ENCODE data around the gene MEP1A.

The MEP1A gene

DNA sequence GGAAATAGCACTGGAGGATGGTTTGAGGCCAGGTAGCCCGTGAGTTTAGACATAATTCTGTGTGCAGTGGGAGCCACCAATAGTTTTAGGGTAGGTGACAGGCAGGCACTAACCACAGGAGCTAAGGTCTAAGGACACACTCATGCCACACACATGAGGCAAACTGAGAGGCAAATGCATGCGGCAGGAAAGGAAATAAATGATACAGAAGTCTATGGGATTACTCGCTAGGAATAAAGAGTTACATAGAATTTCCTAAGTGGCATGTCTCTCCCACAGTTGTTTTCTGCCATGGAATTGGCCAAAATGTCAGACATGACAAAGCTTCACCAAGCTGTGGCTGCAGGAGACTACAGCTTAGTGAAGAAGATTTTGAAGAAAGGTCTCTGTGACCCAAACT lies 41.5 kb upstream of the MEP1A start:
- no peak for TF ChIP-seq EZH2phosphoT487 (conservative IDR thresholded peaks at IDR 0.05; ENCODE audit: low read length)
- TF ChIP-seq, protein P1, sequence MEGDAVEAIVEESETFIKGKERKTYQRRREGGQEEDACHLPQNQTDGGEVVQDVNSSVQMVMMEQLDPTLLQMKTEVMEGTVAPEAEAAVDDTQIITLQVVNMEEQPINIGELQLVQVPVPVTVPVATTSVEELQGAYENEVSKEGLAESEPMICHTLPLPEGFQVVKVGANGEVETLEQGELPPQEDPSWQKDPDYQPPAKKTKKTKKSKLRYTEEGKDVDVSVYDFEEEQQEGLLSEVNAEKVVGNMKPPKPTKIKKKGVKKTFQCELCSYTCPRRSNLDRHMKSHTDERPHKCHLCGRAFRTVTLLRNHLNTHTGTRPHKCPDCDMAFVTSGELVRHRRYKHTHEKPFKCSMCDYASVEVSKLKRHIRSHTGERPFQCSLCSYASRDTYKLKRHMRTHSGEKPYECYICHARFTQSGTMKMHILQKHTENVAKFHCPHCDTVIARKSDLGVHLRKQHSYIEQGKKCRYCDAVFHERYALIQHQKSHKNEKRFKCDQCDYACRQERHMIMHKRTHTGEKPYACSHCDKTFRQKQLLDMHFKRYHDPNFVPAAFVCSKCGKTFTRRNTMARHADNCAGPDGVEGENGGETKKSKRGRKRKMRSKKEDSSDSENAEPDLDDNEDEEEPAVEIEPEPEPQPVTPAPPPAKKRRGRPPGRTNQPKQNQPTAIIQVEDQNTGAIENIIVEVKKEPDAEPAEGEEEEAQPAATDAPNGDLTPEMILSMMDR (IDR thresholded peaks at IDR 0.05; ENCODE audit: insufficient read depth, low read length, poor library complexity, severe bottlenecking): no peak

GRCh38 chr6:46755865-46756264 lies 37.3 kb upstream of the MEP1A start:
- no peak overlapping the region for H3K9ac ChIP-seq (ENCODE audit: low read length)
- no peak overlapping the region for H3K27ac ChIP-seq (ENCODE audit: low read depth, low read length)
- H3F3A ChIP-seq (ENCODE audit: insufficient read depth): no peaks in the 10 kb centered on the region
- H3K9me2 ChIP-seq (replicated peaks; ENCODE audit: insufficient read depth, low read length): no peaks in the 10 kb centered on the region
- no peak overlapping the region for H3K4me3 ChIP-seq (ENCODE audit: insufficient read depth, low read length, poor library complexity, severe bottlenecking)
- no peak overlapping the region for H3K4me2 ChIP-seq (ENCODE audit: low read depth, low read length, poor library complexity, severe bottlenecking)
- no peaks in the 10 kb centered on the region for H4K20me1 ChIP-seq (ENCODE audit: low read depth, low read length)
- H3K27me3 ChIP-seq (ENCODE audit: low read length): no peaks in the 10 kb centered on the region
- no peak overlapping the region for H2AFZ ChIP-seq (ENCODE audit: low read depth, low read length, severe bottlenecking)
- no peaks in the 10 kb centered on the region for H3K9me3 ChIP-seq (ENCODE audit: insufficient read depth, low read length)
- H3K36me3 ChIP-seq (ENCODE audit: low read length): no peaks in the 10 kb centered on the region
- TF ChIP-seq EZH2phosphoT487 (conservative IDR thresholded peaks at IDR 0.05; ENCODE audit: low read length): no peak
- TF ChIP-seq, protein P1 (IDR thresholded peaks at IDR 0.05; ENCODE audit: insufficient read depth, low read length, poor library complexity, severe bottlenecking): no peak
- H3K79me2 ChIP-seq (ENCODE audit: insufficient read depth, low read length): no peaks in the 10 kb centered on the region

More for the DNA sequence above, 41.5 kb upstream of the MEP1A start:
- H3K27ac ChIP-seq (ENCODE audit: low read depth, low read length): no peak overlapping the region
- no peaks in the 10 kb centered on the region for H3F3A ChIP-seq (ENCODE audit: insufficient read depth)
- no peak overlapping the region for H3K4me2 ChIP-seq (ENCODE audit: low read depth, low read length, poor library complexity, severe bottlenecking)
- H3K9me3 ChIP-seq (ENCODE audit: insufficient read depth, low read length): no peaks in the 10 kb centered on the region
- no peak overlapping the region for H3K4me3 ChIP-seq (ENCODE audit: insufficient read depth, low read length, poor library complexity, severe bottlenecking)
- H3K9me2 ChIP-seq (replicated peaks; ENCODE audit: insufficient read depth, low read length): no peaks in the 10 kb centered on the region
- H3K79me2 ChIP-seq (ENCODE audit: insufficient read depth, low read length): no peaks in the 10 kb centered on the region
- H3K9ac ChIP-seq (ENCODE audit: low read length): no peak overlapping the region
- H3K27me3 ChIP-seq (ENCODE audit: low read length): no peaks in the 10 kb centered on the region
- no peaks in the 10 kb centered on the region for H4K20me1 ChIP-seq (ENCODE audit: low read depth, low read length)
- H2AFZ ChIP-seq (ENCODE audit: low read depth, low read length, severe bottlenecking): no peak overlapping the region
- H3K36me3 ChIP-seq (ENCODE audit: low read length): no peaks in the 10 kb centered on the region

DNA sequence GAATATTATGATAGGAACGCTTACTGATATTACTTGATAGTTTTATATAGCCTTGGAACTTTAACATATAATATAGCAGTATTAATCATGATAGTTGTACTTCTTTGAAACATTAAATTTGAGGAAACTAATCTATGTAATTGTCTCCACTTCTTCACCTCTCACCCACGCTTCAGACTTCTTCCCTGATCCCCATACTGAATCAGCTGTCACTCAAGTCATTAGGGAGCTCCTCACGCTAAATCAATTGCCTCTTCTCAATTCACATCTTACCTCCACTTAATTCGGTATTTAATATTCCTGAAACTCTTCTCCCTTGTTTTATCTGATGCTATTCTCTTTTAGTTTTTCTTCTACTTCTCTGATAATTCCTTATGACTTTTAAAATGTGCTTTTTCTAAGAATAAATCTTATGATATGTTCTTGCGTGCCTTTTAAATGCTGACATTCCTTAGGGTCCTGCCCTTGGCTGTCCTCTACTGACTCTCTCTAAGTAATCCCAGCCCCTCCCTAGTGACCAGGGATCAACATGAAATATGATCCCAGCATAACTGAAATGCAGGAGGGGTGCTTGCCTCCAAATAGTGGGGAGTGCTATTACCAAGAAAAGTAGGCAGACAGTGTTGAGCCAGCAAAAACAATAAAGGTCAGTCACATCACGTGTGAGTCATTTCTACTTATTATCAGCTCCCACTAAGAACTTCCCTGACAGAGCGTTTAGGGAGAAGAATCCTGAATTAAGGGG lies 36.5 kb upstream of the MEP1A start:
- no peaks in the 10 kb centered on the region for H4K20me1 ChIP-seq (ENCODE audit: low read depth, low read length)
- no peaks in the 10 kb centered on the region for H3K36me3 ChIP-seq (ENCODE audit: low read length)
- H3K9ac ChIP-seq (ENCODE audit: low read length): no peak overlapping the region
- no peaks in the 10 kb centered on the region for H3K79me2 ChIP-seq (ENCODE audit: insufficient read depth, low read length)
- H3K27ac ChIP-seq (ENCODE audit: low read depth, low read length): no peak overlapping the region
- no peak for TF ChIP-seq EZH2phosphoT487 (conservative IDR thresholded peaks at IDR 0.05; ENCODE audit: low read length)
- TF ChIP-seq, protein P1 (IDR thresholded peaks at IDR 0.05; ENCODE audit: insufficient read depth, low read length, poor library complexity, severe bottlenecking): no peak
- no peaks in the 10 kb centered on the region for H3K27me3 ChIP-seq (ENCODE audit: low read length)
- no peak overlapping the region for H2AFZ ChIP-seq (ENCODE audit: low read depth, low read length, severe bottlenecking)
- H3K9me2 ChIP-seq (replicated peaks; ENCODE audit: insufficient read depth, low read length): no peaks in the 10 kb centered on the region
- no peak overlapping the region for H3K4me2 ChIP-seq (ENCODE audit: low read depth, low read length, poor library complexity, severe bottlenecking)
- H3K9me3 ChIP-seq (ENCODE audit: insufficient read depth, low read length): no peaks in the 10 kb centered on the region
- H3F3A ChIP-seq (ENCODE audit: insufficient read depth): no peaks in the 10 kb centered on the region
- H3K4me3 ChIP-seq (ENCODE audit: insufficient read depth, low read length, poor library complexity, severe bottlenecking): no peak overlapping the region
